Measurements from ENCODE around the gene ZCCHC7.

The ZCCHC7 gene

DNA sequence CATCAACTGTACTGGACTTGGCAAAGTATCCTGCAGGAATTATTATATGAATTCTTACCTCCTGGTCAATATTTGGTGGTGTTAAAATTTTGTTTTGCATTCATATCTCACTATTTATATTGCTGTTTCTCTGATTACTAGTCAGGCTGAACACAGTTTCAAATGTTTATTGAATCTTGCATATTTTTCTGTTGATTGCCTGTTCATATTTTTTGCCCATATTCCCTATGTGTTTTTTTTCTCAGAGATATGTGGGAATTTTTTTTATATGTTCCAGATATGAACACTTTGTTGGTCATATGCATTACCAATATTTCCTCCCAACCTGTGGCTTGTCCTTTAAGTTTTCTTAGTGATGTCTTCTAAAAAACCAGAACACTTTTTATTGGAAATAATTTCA lies 153.2 kb downstream of the ZCCHC7 start:
- no peak for TF ChIP-seq CTCF (IDR thresholded peaks at IDR 0.05; ENCODE audit: low read depth, low read length)
- no peak for DNase-seq (ENCODE audit: extremely low read depth, low read depth)

- TF ChIP-seq CTCF (IDR thresholded peaks at IDR 0.05; ENCODE audit: low read depth, low read length): no peak
- DNase-seq (ENCODE audit: extremely low read depth, low read depth): no peak
Measured at GRCh38 chr9:37281541-37281940, 161.2 kb downstream of the ZCCHC7 start.

GRCh38 chr9:37283730-37284325 lies 163.5 kb downstream of the ZCCHC7 start:
- DNase-seq (ENCODE audit: extremely low read depth, low read depth): no peak
- TF ChIP-seq CTCF (IDR thresholded peaks at IDR 0.05; ENCODE audit: low read depth, low read length): no peak

- TF ChIP-seq CTCF (IDR thresholded peaks at IDR 0.05; ENCODE audit: low read depth, low read length): no peak
- DNase-seq (ENCODE audit: extremely low read depth, low read depth): no peak
Measured at GRCh38 chr9:37284636-37285035, 164.3 kb downstream of the ZCCHC7 start.

DNA sequence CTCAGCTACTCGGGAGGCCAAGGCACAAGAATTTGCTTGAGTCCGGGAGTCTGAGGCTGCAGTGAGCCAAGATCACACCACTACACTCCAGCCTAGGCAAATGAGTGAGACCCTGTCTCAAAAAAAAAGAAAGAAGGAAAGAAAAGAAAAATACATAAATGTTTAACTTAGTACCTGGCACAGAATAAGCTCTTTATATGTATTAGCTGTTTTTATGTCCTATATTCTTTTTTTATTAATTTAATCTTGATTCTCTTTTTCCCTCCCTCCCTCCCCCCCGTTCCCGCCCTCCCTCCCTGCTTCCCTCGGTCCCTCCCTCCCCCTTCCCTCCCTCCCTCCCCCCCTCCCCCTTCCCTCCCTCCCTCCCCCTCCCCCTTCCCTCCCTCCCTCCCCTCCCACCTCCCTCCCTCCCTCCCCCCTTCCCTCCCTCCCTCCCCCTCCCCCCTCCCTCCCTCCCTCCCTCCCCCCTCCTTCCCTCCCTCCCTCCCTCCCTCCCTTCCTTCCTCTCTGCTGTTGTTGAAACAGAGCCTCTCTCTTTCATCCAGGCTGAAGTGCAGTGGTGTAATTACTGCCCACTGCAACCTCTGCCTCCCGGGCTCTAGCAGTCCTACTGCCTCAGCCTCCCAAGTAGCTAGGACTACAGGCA lies 166.3 kb downstream of the ZCCHC7 start:
- DNase-seq (ENCODE audit: extremely low read depth, low read depth): no peak
- TF ChIP-seq CTCF (IDR thresholded peaks at IDR 0.05; ENCODE audit: low read depth, low read length): no peak

DNA sequence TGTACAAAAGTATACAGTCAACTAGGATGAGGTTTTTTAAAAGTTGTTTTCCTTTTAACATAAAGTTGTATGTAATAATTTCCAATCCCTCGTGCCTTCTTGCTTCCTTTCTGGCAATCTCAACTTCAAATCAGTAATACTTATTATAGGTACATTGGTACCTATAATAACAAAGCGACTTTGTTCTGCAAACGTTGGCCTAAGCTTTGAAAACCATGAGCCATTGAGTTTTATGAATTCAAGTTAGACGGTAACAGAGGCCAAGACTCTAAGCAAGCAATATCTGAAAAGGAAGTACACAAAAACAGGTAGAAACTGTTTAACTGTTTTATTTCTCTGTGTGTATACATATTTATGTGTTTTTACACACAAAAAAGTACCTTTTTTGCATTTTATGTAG lies 166.9 kb downstream of the ZCCHC7 start:
- TF ChIP-seq CTCF (IDR thresholded peaks at IDR 0.05; ENCODE audit: low read depth, low read length): no peak
- DNase-seq (ENCODE audit: extremely low read depth, low read depth): no peak

DNA sequence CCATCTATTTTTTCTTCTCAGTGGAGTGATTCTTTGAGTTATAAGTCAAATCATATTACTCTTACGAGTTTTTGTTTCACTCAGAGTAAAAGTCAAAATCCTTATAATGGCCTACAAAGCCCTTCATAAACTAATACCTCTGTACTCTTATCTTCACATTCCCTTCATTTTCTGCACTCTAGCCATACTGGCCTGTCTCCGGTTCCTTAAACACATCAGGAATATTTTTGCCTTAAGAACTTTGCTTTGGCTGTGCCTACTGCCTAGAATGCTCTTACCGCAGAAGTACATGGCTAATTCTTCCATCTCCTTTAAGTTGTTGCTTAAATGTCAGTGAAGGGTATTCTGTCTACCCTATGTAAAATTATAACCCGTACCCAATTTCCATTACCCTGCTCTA lies 169.3 kb downstream of the ZCCHC7 start:
- DNase-seq (ENCODE audit: extremely low read depth, low read depth): no peak
- no peak for TF ChIP-seq CTCF (IDR thresholded peaks at IDR 0.05; ENCODE audit: low read depth, low read length)
